ENCODE results near the gene LRPAP1. TPM values are rescaled to one million over a fixed set of nuclear protein-coding genes. Genes with fewer than 3 reads are reported as not detected.

Gene LRPAP1
- polyA plus RNA-seq, 1 donor from 2014 or later = 91.1 TPM

- Histone ChIP-seq H3F3A (ENCODE audit: insufficient read depth, low read length, poor library complexity, severe bottlenecking) (no peaks in the 10 kb centered on the region), H3K36me3 (ENCODE audit: insufficient read depth, low read length) (no peaks in the 10 kb centered on the region), H3K4me3 (ENCODE audit: low read length) (no peak overlapping the region), H3K9ac (ENCODE audit: low read length) (no peak overlapping the region), H3K79me2 (replicated peaks; ENCODE audit: insufficient read depth, low read length) (no peaks in the 10 kb centered on the region), H3K27ac (ENCODE audit: low read length) (no peak overlapping the region), H3K9me2 (ENCODE audit: insufficient read depth, low read length) (no peaks in the 10 kb centered on the region), H4K20me1 (ENCODE audit: insufficient read depth) (no peaks in the 10 kb centered on the region), H3K27me3 (ENCODE audit: insufficient read depth, low read depth, low read length) (no peaks in the 10 kb centered on the region), H3K9me3 (ENCODE audit: low read length) (no peaks in the 10 kb centered on the region), H3K4me2 (ENCODE audit: low read length) (no peak overlapping the region), H2AFZ (ENCODE audit: low read depth, low read length) (no peak overlapping the region)
- TF ChIP-seq REST (IDR thresholded peaks at IDR 0.05; ENCODE audit: borderline replicate concordance) (no peak), POLR2AphosphoS5 (IDR thresholded peaks at IDR 0.05) (no peak), RAD21 (conservative IDR thresholded peaks at IDR 0.05) (no peak), CTCF (IDR thresholded peaks at IDR 0.05; ENCODE audit: poor library complexity, severe bottlenecking) (no peak), EP300 (conservative IDR thresholded peaks at IDR 0.05; ENCODE audit: poor library complexity, severe bottlenecking) (no peak), SMC3 (conservative IDR thresholded peaks at IDR 0.05; ENCODE audit: poor library complexity) (no peak), EZH2 (IDR thresholded peaks at IDR 0.05; ENCODE audit: borderline replicate concordance, insufficient read depth, low read length, poor library complexity, severe bottlenecking) (no peak), TAF1 (IDR thresholded peaks at IDR 0.05; ENCODE audit: low read depth) (no peak)
Measured at GRCh38 chr4:3508542-3508941, 23.7 kb downstream of the LRPAP1 start.

GRCh38 chr4:3505231-3505630 is 27.0 kb downstream of the LRPAP1 start:
- Histone ChIP-seq H3K27me3 (ENCODE audit: insufficient read depth, low read depth, low read length) (no peaks in the 10 kb centered on the region), H3F3A (ENCODE audit: insufficient read depth, low read length, poor library complexity, severe bottlenecking) (no peaks in the 10 kb centered on the region), H3K9me2 (ENCODE audit: insufficient read depth, low read length) (no peaks in the 10 kb centered on the region), H3K9me3 (ENCODE audit: low read length) (no peaks in the 10 kb centered on the region), H3K4me3 (ENCODE audit: low read length) (no peak overlapping the region), H3K27ac (ENCODE audit: low read length) (no peak overlapping the region), H2AFZ (ENCODE audit: low read depth, low read length) (no peak overlapping the region), H3K9ac (ENCODE audit: low read length) (no peak overlapping the region), H4K20me1 (ENCODE audit: insufficient read depth) (no peaks in the 10 kb centered on the region), H3K4me2 (ENCODE audit: low read length) (no peak overlapping the region), H3K36me3 (ENCODE audit: insufficient read depth, low read length) (no peaks in the 10 kb centered on the region), H3K79me2 (replicated peaks; ENCODE audit: insufficient read depth, low read length) (no peaks in the 10 kb centered on the region)
- no peak for TF ChIP-seq POLR2AphosphoS5 (IDR thresholded peaks at IDR 0.05)
- no peak for TF ChIP-seq CTCF (IDR thresholded peaks at IDR 0.05; ENCODE audit: poor library complexity, severe bottlenecking)
- TF ChIP-seq EZH2 (IDR thresholded peaks at IDR 0.05; ENCODE audit: borderline replicate concordance, insufficient read depth, low read length, poor library complexity, severe bottlenecking) = no peak
- TF ChIP-seq EP300 (conservative IDR thresholded peaks at IDR 0.05; ENCODE audit: poor library complexity, severe bottlenecking) = no peak
- TF ChIP-seq REST (IDR thresholded peaks at IDR 0.05; ENCODE audit: borderline replicate concordance) = no peak
- TF ChIP-seq SMC3 (conservative IDR thresholded peaks at IDR 0.05; ENCODE audit: poor library complexity) = no peak
- TF ChIP-seq TAF1 (IDR thresholded peaks at IDR 0.05; ENCODE audit: low read depth) = no peak
- no peak for TF ChIP-seq MXI1 (conservative IDR thresholded peaks at IDR 0.05; ENCODE audit: poor library complexity, severe bottlenecking)
- TF ChIP-seq RAD21 (conservative IDR thresholded peaks at IDR 0.05) = no peak
